NB4 (cell line): Measurements from ENCODE around the gene BRMS1L.
A peak's percentile ranks its signal among the peaks of the same experiment; 100 is the strongest.

Experiments used
- DNase-seq: peaks from one replicate; pipeline ENCODE4 v3.0.0; 2010; ENCODE audit warnings: low read depth
- H3K4me3 ChIP-seq: one replicate; pipeline ENCODE4 v1.5.1; 2011; ENCODE audit warnings: mild to moderate bottlenecking, low read depth, low read length, moderate library complexity
- CTCF ChIP-seq: IDR thresholded peaks from one replicate; pipeline ENCODE4 v1.5.1; 2012; ENCODE audit warnings: low read depth, low read length
- MAX ChIP-seq: IDR thresholded peaks from 2 replicates; pipeline ENCODE4 v1.6.1; 2011; ENCODE audit warnings: low read depth, low read length
- MYC ChIP-seq: IDR thresholded peaks from 2 replicates; pipeline ENCODE4 v1.6.1; 2011; ENCODE audit warnings: low read depth, low read length
- POLR2A ChIP-seq: IDR thresholded peaks from 2 replicates; pipeline ENCODE4 v1.6.1; 2011; ENCODE audit warnings: mild to moderate bottlenecking; ENCODE audit not compliant: insufficient read length; ENCODE audit errors: extremely low read depth

The BRMS1L gene

GRCh38 chr14:35797796-35798195, 28.3 kb upstream of the BRMS1L start:
- no peak for TF ChIP-seq POLR2A
- no peak for TF ChIP-seq CTCF
- no peak for TF ChIP-seq MAX
- no peak for TF ChIP-seq MYC
- no peak overlapping the region for H3K4me3 ChIP-seq
- no peak for DNase-seq

- no peak for TF ChIP-seq MYC
- TF ChIP-seq POLR2A: no peak
- no peak for TF ChIP-seq MAX
- no peak for TF ChIP-seq CTCF
- H3K4me3 ChIP-seq: no peak overlapping the region
- no peak for DNase-seq
Measured at GRCh38 chr14:35806006-35806907, 19.9 kb upstream of the BRMS1L start.

- peak overlapping the region; percentile 82 for H3K4me3 ChIP-seq
- DNase-seq: no peak
- no peak for TF ChIP-seq POLR2A
- no peak for TF ChIP-seq MYC
- TF ChIP-seq CTCF: no peak
- TF ChIP-seq MAX: no peak
Measured at GRCh38 chr14:35807131-35807961, 18.8 kb upstream of the BRMS1L start.

GRCh38 chr14:35808076-35808637, 18.0 kb upstream of the BRMS1L start:
- TF ChIP-seq MYC (no peak), MAX (no peak), CTCF (no peak), POLR2A (no peak)
- DNase-seq: peak; percentile 19
- peak overlapping the region; percentile 82 for H3K4me3 ChIP-seq

GRCh38 chr14:35808638-35809563, 17.2 kb upstream of the BRMS1L start, which contains the start of gene RALGAPA1:
TSS of gene RALGAPA1 (minus strand) at chr14:35809295. CDS start at chr14:35808835, 460 bp downstream.
- peak; percentile 96 for DNase-seq
- H3K4me3 ChIP-seq: peak within 1 kb of the TSS; percentile 82
- TF ChIP-seq POLR2A (peak; percentile 42), CTCF (peak; percentile 33), MAX (peak; percentile 58; the same call in 1 of the 2 replicates), MYC (peak; percentile 47)
